Stomach (tissue), 9 donors: ENCODE results near the gene MRPL19. TPM values are rescaled to one million over a fixed set of nuclear protein-coding genes. Genes with fewer than 3 reads are reported as not detected.

ENCODE experiments used
- DNase-seq, 2 donors: peaks; one replicate each; pipeline versions ENCODE4 v3.0.0 to v3.0.0-alpha.2; 2013 to 2019
- H3K27ac ChIP-seq, 5 donors: fragments of 200-600 bp in 4 of 5; sonication (generic) in 4 of 5; one replicate each; pipeline ENCODE4 v1.5.1; 2013 to 2019; ENCODE audit warnings: mild to moderate bottlenecking in 1 of 5, moderate library complexity in 1 of 5
- H3K27me3 ChIP-seq, 3 donors: fragments of 200-600 bp; sonication (generic); one replicate each; pipeline ENCODE4 v1.5.1; 2017 to 2019; ENCODE audit warnings: mixed run types in 1 of 3
- H3K36me3 ChIP-seq, 4 donors: fragments of 200-600 bp; sonication (generic); 1 replicate in 3 of 4; 2 replicates in 1 of 4; pipeline ENCODE4 v1.5.1; 2016 to 2019
- H3K4me1 ChIP-seq, 4 donors: fragments of 200-600 bp; sonication (generic); one replicate each; pipeline ENCODE4 v1.5.1; 2016 to 2019
- H3K4me3 ChIP-seq, 4 donors: fragments of 200-600 bp; sonication (generic) in 3 of 4; one replicate each; pipeline ENCODE4 v1.5.1; 2016 to 2019; ENCODE audit warnings: mild to moderate bottlenecking in 1 of 4
- H3K9me3 ChIP-seq, 4 donors: fragments of 200-600 bp; sonication (generic); one replicate each; pipeline ENCODE4 v1.5.1; 2016 to 2019
- EP300 ChIP-seq: sonication (generic); formaldehyde crosslinking; IDR thresholded peaks from one replicate; pipeline ENCODE4 v1.6.1; 2017; ENCODE audit warnings: antibody characterized with exemption
- POLR2A ChIP-seq, 4 donors: fragments of 450-650 bp; IDR thresholded peaks; one replicate each; pipeline ENCODE4 v1.6.1; 2016; ENCODE audit warnings: antibody characterized with exemption in 4 of 4, control low read depth in 2 of 4, mild to moderate bottlenecking in 1 of 4, moderate library complexity in 1 of 4
- POLR2AphosphoS5 ChIP-seq, 3 donors: sonication (generic); formaldehyde crosslinking; IDR thresholded peaks; one replicate each; pipeline ENCODE4 v1.6.1; 2016; ENCODE audit warnings: antibody characterized with exemption in 3 of 3
- WGBS, 5 donors: extraction: QIAGEN DNeasy Blood & Tissue Kit in 3 of 5; methylation state at CpG; one replicate each; pipeline versions ENCODE4 v1.1.5 to v1.1.7; 2013 to 2018; 5-methylcytosine and 5-hydroxymethylcytosine counted together
- intact Hi-C: fragments of 100-400 bp; cut with DNase I; formaldehyde crosslinking; loops from one replicate; pipeline ENCODE4 v1.15.1; 2023; ENCODE audit warnings: low total_unique reads
- polyA plus RNA-seq, 3 donors: library from polyadenylated mRNA; stranded (reverse); fragments of 200-250 nt; gene quantifications; one replicate each; pipeline ENCODE4 v1.2.3, GENCODE V29; 2013
- total RNA-seq, 5 donors: library from RNA; depleted of rRNA; stranded (reverse); fragments of >200 nt; gene quantifications; one replicate each; pipeline versions ENCODE4 v1.1.0 to v1.2.3, GENCODE V29; 2014 to 2016
- TF ChIP-seq, protein P1 (sequence below), 7 experiments: fragments of 450-650 bp in 4 of 7; fragments of 200-600 bp in 3 of 7; sonication (generic) in 3 of 7; IDR thresholded peaks; one replicate each; pipeline ENCODE4 v1.5.1; 2016 to 2019; ENCODE audit warnings: antibody characterized with exemption in 7 of 7, control low read depth in 2 of 7, mild to moderate bottlenecking in 1 of 7
- donor health status: healthy with polysubstance abuse.
- donor health status: Bipolar disorder and iron deficiency.
- donor health status: healthy.

Gene MRPL19
- total and polyA plus RNA-seq, 8 donors, result 8.8 to 55.0 (median 29.9) TPM

DNA sequence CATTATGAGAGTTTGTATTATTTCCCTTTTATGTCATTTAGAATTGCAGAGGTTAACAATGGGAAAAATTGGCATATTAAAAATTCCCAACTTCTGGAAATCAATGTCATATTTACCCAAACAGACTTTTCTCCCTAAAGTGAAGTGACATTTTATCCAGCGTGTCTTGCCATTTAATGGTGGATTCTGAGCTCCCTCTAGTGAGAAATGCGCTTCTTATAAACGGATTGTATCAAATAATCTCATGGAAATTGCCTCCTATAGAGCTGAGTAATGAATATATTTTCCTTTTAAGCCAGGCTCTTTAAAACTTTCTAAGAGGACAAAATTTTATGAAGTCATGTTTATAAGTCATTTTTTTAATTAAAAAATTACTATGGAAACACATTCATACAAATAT is 69.8 kb downstream of the MRPL19 start:
- H3K36me3 ChIP-seq, result no peaks in the 10 kb centered on the region
- WGBS, 5 donors, result 42 to 53% (median 46%) methylated on average over 3 of the region's 3 CpGs
- intact Hi-C loops, result no loop called here
- TF ChIP-seq POLR2AphosphoS5 (IDR thresholded peaks at IDR 0.05) (no peak), POLR2A (IDR thresholded peaks at IDR 0.05) (no peak), EP300 (no peak)
- TF ChIP-seq, protein P1, sequence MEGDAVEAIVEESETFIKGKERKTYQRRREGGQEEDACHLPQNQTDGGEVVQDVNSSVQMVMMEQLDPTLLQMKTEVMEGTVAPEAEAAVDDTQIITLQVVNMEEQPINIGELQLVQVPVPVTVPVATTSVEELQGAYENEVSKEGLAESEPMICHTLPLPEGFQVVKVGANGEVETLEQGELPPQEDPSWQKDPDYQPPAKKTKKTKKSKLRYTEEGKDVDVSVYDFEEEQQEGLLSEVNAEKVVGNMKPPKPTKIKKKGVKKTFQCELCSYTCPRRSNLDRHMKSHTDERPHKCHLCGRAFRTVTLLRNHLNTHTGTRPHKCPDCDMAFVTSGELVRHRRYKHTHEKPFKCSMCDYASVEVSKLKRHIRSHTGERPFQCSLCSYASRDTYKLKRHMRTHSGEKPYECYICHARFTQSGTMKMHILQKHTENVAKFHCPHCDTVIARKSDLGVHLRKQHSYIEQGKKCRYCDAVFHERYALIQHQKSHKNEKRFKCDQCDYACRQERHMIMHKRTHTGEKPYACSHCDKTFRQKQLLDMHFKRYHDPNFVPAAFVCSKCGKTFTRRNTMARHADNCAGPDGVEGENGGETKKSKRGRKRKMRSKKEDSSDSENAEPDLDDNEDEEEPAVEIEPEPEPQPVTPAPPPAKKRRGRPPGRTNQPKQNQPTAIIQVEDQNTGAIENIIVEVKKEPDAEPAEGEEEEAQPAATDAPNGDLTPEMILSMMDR (IDR thresholded peaks at IDR 0.05), result no peak
- H3K27me3 ChIP-seq, result no peaks in the 10 kb centered on the region
- H3K27ac ChIP-seq, result no peak overlapping the region
- peak in 1 of 2 donors; percentile 12 for DNase-seq
- H3K9me3 ChIP-seq, result no peaks in the 10 kb centered on the region
- peaks cover 0 to 2% (median 0%) of the 10 kb centered on the region in 4 donors for H3K4me1 ChIP-seq
- no peak overlapping the region for H3K4me3 ChIP-seq

DNA sequence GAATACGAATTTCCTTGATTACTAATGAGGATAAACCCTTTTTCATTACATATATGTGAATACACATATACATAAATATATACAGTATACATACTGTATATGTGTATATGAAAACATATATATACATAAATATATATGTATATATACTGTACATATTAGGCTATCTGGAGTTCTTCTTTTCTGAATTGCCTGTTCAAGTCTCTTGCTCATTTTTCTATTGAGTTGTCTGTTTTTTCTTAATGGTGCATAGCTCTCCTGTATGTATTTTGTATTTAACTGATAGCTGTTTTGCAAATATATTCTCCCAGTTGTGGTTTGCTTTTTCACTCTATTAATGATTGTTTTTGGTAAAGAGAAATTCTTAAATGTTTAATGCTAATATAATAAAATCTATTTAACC is 73.0 kb downstream of the MRPL19 start:
- WGBS, 5 donors, result 86 to 97% (median 88%) methylated on average over 1 of the region's 1 CpG
- H3K27me3 ChIP-seq, result peaks cover 0 to 12% (median 3%) of the 10 kb centered on the region in 3 donors
- H3K4me3 ChIP-seq, result no peak overlapping the region
- no peak overlapping the region for H3K27ac ChIP-seq
- no peaks in the 10 kb centered on the region for H3K9me3 ChIP-seq
- intact Hi-C loops, result no loop called here
- no peaks in the 10 kb centered on the region for H3K4me1 ChIP-seq
- no peaks in the 10 kb centered on the region for H3K36me3 ChIP-seq
- DNase-seq, result no peak
- TF ChIP-seq POLR2A (IDR thresholded peaks at IDR 0.05) (no peak), POLR2AphosphoS5 (IDR thresholded peaks at IDR 0.05) (no peak), EP300 (no peak)
- TF ChIP-seq, protein P1 (IDR thresholded peaks at IDR 0.05), result no peak

DNA sequence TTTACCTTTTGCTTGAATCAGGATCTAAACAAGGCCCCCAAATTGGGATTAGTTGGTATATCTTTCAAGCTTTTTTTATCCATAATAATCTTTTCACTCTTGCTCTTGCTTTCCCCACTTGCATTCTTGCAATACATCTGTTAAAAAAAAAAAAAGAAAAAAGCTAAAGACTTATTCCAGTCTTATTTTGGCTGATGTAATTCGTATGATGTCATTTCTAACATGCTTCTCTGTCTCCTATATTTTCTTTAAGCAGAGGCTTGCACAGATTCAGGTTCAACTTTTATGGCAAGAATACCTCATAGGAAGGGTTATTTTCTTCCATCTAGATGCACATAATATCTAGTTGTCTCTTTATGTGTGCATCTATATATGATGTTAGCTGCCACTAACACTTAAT is 73.9 kb downstream of the MRPL19 start:
- Histone ChIP-seq H3K27ac (no peak overlapping the region), H3K36me3 (no peaks in the 10 kb centered on the region), H3K4me3 (no peak overlapping the region), H3K4me1 (no peaks in the 10 kb centered on the region), H3K9me3 (no peaks in the 10 kb centered on the region), H3K27me3 (peaks cover 0 to 12% (median 3%) of the 10 kb centered on the region in 3 donors)
- DNase-seq, result no peak
- intact Hi-C loops, result no loop called here
- 76 to 89% (median 86%) methylated on average over 1 of the region's 1 CpG for WGBS, 5 donors
- TF ChIP-seq POLR2A (IDR thresholded peaks at IDR 0.05) (no peak), POLR2AphosphoS5 (IDR thresholded peaks at IDR 0.05) (no peak), EP300 (no peak)
- TF ChIP-seq, protein P1 (IDR thresholded peaks at IDR 0.05), result no peak

DNA sequence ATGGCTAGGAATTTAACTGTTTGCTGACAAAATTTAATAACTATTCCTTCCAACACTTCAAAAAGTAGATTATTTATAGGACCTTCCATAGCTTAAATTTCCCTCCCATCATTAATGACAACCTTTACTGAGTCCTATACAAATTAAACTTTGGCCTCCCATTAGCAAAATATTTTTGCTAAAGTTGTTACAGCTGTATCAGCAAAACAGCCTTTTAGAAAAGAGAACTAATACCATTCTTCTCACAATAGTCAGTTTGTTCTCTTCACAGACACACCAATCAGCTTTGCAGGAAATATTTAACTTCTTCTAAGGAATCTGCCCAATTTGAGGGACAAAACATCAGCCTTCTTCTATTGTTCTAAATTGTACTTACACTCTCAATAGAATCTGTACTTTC is 76.1 kb downstream of the MRPL19 start:
- H3K9me3 ChIP-seq, result no peaks in the 10 kb centered on the region
- TF ChIP-seq POLR2A (IDR thresholded peaks at IDR 0.05) (no peak), EP300 (no peak), POLR2AphosphoS5 (IDR thresholded peaks at IDR 0.05) (no peak)
- TF ChIP-seq, protein P1 (IDR thresholded peaks at IDR 0.05), result no peak
- intact Hi-C loops, result no loop called here

More for the DNA sequence above, 76.1 kb downstream of the MRPL19 start:
- no peak for DNase-seq
- Histone ChIP-seq H3K36me3 (no peaks in the 10 kb centered on the region), H3K4me3 (no peak overlapping the region), H3K27ac (no peak overlapping the region), H3K27me3 (peaks cover 0 to 12% (median 3%) of the 10 kb centered on the region in 3 donors), H3K4me1 (no peaks in the 10 kb centered on the region)
